EL (cell line): ENCODE results near the gene PTH1R.

Experiments
- DNase-seq: peaks from one replicate; pipeline ENCODE4 v3.0.0-alpha.2; 2016

PTH1R gene

GRCh38 chr3:46917257-46917656, 39.7 kb downstream of the PTH1R start:
- no peak for DNase-seq

GRCh38 chr3:46918202-46918601, 40.7 kb downstream of the PTH1R start:
- no peak for DNase-seq

- no peak for DNase-seq
These were observed 41.1 kb downstream of the PTH1R start for GRCh38 chr3:46918634-46919033.

- no peak for DNase-seq
These were observed 43.5 kb downstream of the PTH1R start for GRCh38 chr3:46921041-46921440.

GRCh38 chr3:46921871-46922271, 44.4 kb downstream of the PTH1R start:
- no peak for DNase-seq

- DNase-seq = no peak
These were observed 44.9 kb downstream of the PTH1R start for GRCh38 chr3:46922426-46922825.

- DNase-seq = no peak
These were observed 45.5 kb downstream of the PTH1R start for GRCh38 chr3:46922871-46923558.

GRCh38 chr3:46923559-46924350, 46.2 kb downstream of the PTH1R start:
- DNase-seq = no peak

- DNase-seq = no peak
These were observed 47.5 kb downstream of the PTH1R start for GRCh38 chr3:46924921-46925584.

- DNase-seq = no peak
These were observed 48.0 kb downstream of the PTH1R start for GRCh38 chr3:46925585-46925934.

GRCh38 chr3:46926039-46926438, 48.5 kb downstream of the PTH1R start:
- peak; percentile 84 for DNase-seq

GRCh38 chr3:46926447-46926846, 48.9 kb downstream of the PTH1R start:
- no peak for DNase-seq

- no peak for DNase-seq
These were observed 49.6 kb downstream of the PTH1R start for GRCh38 chr3:46926871-46927717.

- no peak for DNase-seq
These were observed 50.2 kb downstream of the PTH1R start for GRCh38 chr3:46927718-46928073.

- DNase-seq = no peak
These were observed 50.8 kb downstream of the PTH1R start for GRCh38 chr3:46928282-46928681.

GRCh38 chr3:46929324-46929723, 51.8 kb downstream of the PTH1R start:
- no peak for DNase-seq

GRCh38 chr3:46930166-46930944, 52.8 kb downstream of the PTH1R start:
- no peak for DNase-seq

- peak; percentile 65 for DNase-seq
These were observed 53.5 kb downstream of the PTH1R start for GRCh38 chr3:46930945-46931403.

- DNase-seq = peak; percentile 65
These were observed 54.3 kb downstream of the PTH1R start for GRCh38 chr3:46931631-46932331.

- no peak for DNase-seq
These were observed 55.1 kb downstream of the PTH1R start for GRCh38 chr3:46932455-46933225.

- DNase-seq = no peak
These were observed 55.7 kb downstream of the PTH1R start for GRCh38 chr3:46933261-46933660.
